HG02970 (cell line): Measurements from ENCODE around the gene RPEL1.
"Not testable (repeated sequence)": the region's sequence is repeated elsewhere in the genome, so short reads cannot be mapped to it uniquely, and the experiment has no call there.

Experiments used
- ATAC-seq: cut with Tn5 transposase; IDR thresholded peaks from one replicate; pipeline ENCODE4 v1.9.1; 2021; ENCODE audit warnings: mild to moderate bottlenecking, moderate library complexity, moderate number of reproducible peaks; ENCODE audit not compliant: unreplicated experiment, low FRiP score

Gene RPEL1

GRCh38 chr10:103232772-103233488 is 12.8 kb upstream of the RPEL1 start:
- no peak for ATAC-seq

GRCh38 chr10:103235775-103236174 is 9.9 kb upstream of the RPEL1 start:
- ATAC-seq = no peak

- ATAC-seq = no peak
Observed at GRCh38 chr10:103238506-103239252, 7.0 kb upstream of the RPEL1 start.

- ATAC-seq = no peak
Observed at GRCh38 chr10:103241262-103242011, 4.2 kb upstream of the RPEL1 start.

GRCh38 chr10:103244666-103245271 is 918 bp upstream of the RPEL1 start:
- no peak for ATAC-seq

- no peak for ATAC-seq
Observed at GRCh38 chr10:103246324-103246723, 637 bp downstream of the RPEL1 start.

GRCh38 chr10:103254113-103254512 is 8.4 kb downstream of the RPEL1 start:
- no peak for ATAC-seq

GRCh38 chr10:103254538-103255325 is 9.0 kb downstream of the RPEL1 start:
- ATAC-seq = no peak

- no peak for ATAC-seq
Observed at GRCh38 chr10:103256613-103257012, 10.9 kb downstream of the RPEL1 start.

- ATAC-seq = no peak
Observed at GRCh38 chr10:103257812-103258211, 12.1 kb downstream of the RPEL1 start.

- ATAC-seq = not testable (repeated sequence)
Observed at GRCh38 chr10:103258928-103259327, 13.2 kb downstream of the RPEL1 start.

GRCh38 chr10:103259989-103260388 is 14.3 kb downstream of the RPEL1 start:
- ATAC-seq = no peak

GRCh38 chr10:103262229-103262628 is 16.5 kb downstream of the RPEL1 start:
- no peak for ATAC-seq

- ATAC-seq = no peak
Observed at GRCh38 chr10:103265717-103266329, 20.1 kb downstream of the RPEL1 start.

- ATAC-seq = no peak
Observed at GRCh38 chr10:103273041-103273441, 27.4 kb downstream of the RPEL1 start.

GRCh38 chr10:103276251-103276895 is 30.7 kb downstream of the RPEL1 start:
- ATAC-seq = no peak

GRCh38 chr10:103276896-103277712 is 31.4 kb downstream of the RPEL1 start, which contains the start of gene INA:
INA (plus strand) TSS chr10:103277138; CDS start chr10:103277212, 74 bp downstream.
- no peak for ATAC-seq
